Testis (tissue), 2 donors: Measurements from ENCODE around the gene TANK.

Experiments used
- CTCF ChIP-seq, 3 experiments: fragments of 450-650 bp in 2 of 3; fragments of 200-600 bp in 1 of 3; sonication (generic) in 1 of 3; IDR thresholded peaks; one replicate each; pipeline ENCODE4 v1.5.1; 2016 to 2019; ENCODE audit warnings: antibody characterized with exemption in 3 of 3, mild to moderate bottlenecking in 2 of 3, moderate library complexity in 1 of 3
- POLR2A ChIP-seq: fragments of 450-650 bp; IDR thresholded peaks from one replicate; pipeline ENCODE4 v1.6.1; 2017; ENCODE audit warnings: antibody characterized with exemption, mild to moderate bottlenecking, moderate library complexity

- TF ChIP-seq CTCF (IDR thresholded peaks at IDR 0.05) (no peak), POLR2A (no peak)
Observed at GRCh38 chr2:161128885-161129284, 31.3 kb upstream of the TANK start.
